Glutamatergic neuron (in vitro differentiated cells): ENCODE results near the gene RALB. TPM values are rescaled to one million over a fixed set of nuclear protein-coding genes. Genes with fewer than 3 reads are reported as not detected.

Experiments used
- DNase-seq: peaks from one replicate; pipeline ENCODE4 v3.0.0; 2022
- H3K27ac Mint-ChIP-seq: one replicate; pipeline ENCODE4 v1.8.0; 2020; ENCODE audit warnings: mild to moderate bottlenecking, mixed read lengths, inconsistent platforms; ENCODE audit not compliant: unreplicated experiment
- H3K27me3 Mint-ChIP-seq: one replicate; pipeline ENCODE4 v1.8.0; 2020; ENCODE audit warnings: mild to moderate bottlenecking, moderate library complexity, mixed read lengths, inconsistent platforms; ENCODE audit not compliant: unreplicated experiment
- H3K36me3 Mint-ChIP-seq: one replicate; pipeline ENCODE4 v1.8.0; 2020; ENCODE audit warnings: mild to moderate bottlenecking, mixed read lengths, inconsistent platforms; ENCODE audit not compliant: unreplicated experiment
- H3K4me1 Mint-ChIP-seq: one replicate; pipeline ENCODE4 v1.8.0; 2020; ENCODE audit warnings: mild to moderate bottlenecking, low read depth, mixed read lengths, inconsistent platforms; ENCODE audit not compliant: unreplicated experiment
- H3K4me3 Mint-ChIP-seq: one replicate; pipeline ENCODE4 v1.8.0; 2020; ENCODE audit warnings: mild to moderate bottlenecking, mixed read lengths, inconsistent platforms; ENCODE audit not compliant: unreplicated experiment
- H3K9me3 Mint-ChIP-seq: one replicate; pipeline ENCODE4 v1.8.0; 2020; ENCODE audit warnings: mild to moderate bottlenecking, moderate library complexity, mixed read lengths, inconsistent platforms; ENCODE audit not compliant: unreplicated experiment
- total RNA-seq: library from RNA; stranded (reverse); fragmentation: NEBNext Ultra II Directional; extraction: Animal tissue kit (Norgen Biotek cat#: 25700); gene quantifications from one replicate; pipeline ENCODE4 v1.2.1, GENCODE V29; 2021; ENCODE audit not compliant: unreplicated experiment
- TF ChIP-seq, protein P1 (sequence below): fragments of 200-600 bp; sonication (generic); IDR thresholded peaks from one replicate; pipeline ENCODE4 v1.5.0; 2021; ENCODE audit not compliant: partially characterized antibody, unreplicated experiment

RALB gene
- total RNA-seq, 1 donor from 2014 or later, result 16.4 TPM

DNA sequence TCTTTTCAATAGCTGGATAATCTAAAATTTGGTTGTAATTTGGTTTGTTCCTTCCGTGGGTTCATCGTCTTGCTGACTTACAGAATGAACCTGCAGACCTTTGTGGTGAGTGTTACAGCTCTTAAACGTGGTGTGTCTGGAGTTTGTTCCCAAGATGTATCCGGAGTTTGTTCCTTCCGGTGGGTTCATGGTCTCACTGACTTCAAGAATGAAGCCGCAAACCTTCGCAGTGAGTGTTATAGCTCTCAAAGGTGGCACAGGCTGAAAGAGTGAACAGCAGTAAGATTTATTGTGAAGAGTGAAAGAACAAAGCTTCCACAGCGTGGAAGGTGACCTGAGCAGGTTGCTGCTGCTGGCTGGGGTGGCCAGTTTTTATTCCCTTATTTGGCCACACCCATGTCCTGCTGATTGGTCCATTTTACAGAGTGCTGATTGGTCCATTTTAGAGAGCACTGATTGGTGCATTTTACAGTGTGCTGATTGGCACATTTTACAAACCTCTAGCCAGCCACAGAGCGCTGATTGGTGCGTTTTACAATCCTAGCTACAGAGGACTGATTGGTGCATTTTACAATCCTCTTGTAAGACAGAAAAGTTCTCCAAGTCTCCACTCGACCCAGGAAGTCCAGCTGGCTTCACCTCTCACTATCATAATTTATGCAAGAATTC lies 16.6 kb downstream of the RALB start:
- Mint-ChIP-seq H3K36me3 (no peaks in the 10 kb centered on the region), H3K4me1 (no peaks in the 10 kb centered on the region), H3K9me3 (peaks cover 2% of the 10 kb centered on the region), H3K27ac (no peak overlapping the region), H3K4me3 (no peak overlapping the region), H3K27me3 (no peaks in the 10 kb centered on the region)
- TF ChIP-seq, protein P1, sequence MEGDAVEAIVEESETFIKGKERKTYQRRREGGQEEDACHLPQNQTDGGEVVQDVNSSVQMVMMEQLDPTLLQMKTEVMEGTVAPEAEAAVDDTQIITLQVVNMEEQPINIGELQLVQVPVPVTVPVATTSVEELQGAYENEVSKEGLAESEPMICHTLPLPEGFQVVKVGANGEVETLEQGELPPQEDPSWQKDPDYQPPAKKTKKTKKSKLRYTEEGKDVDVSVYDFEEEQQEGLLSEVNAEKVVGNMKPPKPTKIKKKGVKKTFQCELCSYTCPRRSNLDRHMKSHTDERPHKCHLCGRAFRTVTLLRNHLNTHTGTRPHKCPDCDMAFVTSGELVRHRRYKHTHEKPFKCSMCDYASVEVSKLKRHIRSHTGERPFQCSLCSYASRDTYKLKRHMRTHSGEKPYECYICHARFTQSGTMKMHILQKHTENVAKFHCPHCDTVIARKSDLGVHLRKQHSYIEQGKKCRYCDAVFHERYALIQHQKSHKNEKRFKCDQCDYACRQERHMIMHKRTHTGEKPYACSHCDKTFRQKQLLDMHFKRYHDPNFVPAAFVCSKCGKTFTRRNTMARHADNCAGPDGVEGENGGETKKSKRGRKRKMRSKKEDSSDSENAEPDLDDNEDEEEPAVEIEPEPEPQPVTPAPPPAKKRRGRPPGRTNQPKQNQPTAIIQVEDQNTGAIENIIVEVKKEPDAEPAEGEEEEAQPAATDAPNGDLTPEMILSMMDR, result no peak
- no peak for DNase-seq

- H3K4me3 Mint-ChIP-seq, result no peak overlapping the region
- TF ChIP-seq, protein P1, result no peak
- no peaks in the 10 kb centered on the region for H3K27me3 Mint-ChIP-seq
- no peak for DNase-seq
- H3K27ac Mint-ChIP-seq, result no peak overlapping the region
- H3K9me3 Mint-ChIP-seq, result peaks cover 2% of the 10 kb centered on the region
- H3K4me1 Mint-ChIP-seq, result no peaks in the 10 kb centered on the region
- no peaks in the 10 kb centered on the region for H3K36me3 Mint-ChIP-seq
Observed at GRCh38 chr2:120269816-120270215, 17.2 kb downstream of the RALB start.

- no peaks in the 10 kb centered on the region for H3K4me1 Mint-ChIP-seq
- no peak overlapping the region for H3K27ac Mint-ChIP-seq
- H3K27me3 Mint-ChIP-seq, result no peaks in the 10 kb centered on the region
- TF ChIP-seq, protein P1, result no peak
- DNase-seq, result no peak
- peaks cover 6% of the 10 kb centered on the region for H3K36me3 Mint-ChIP-seq
- peaks cover 2% of the 10 kb centered on the region for H3K9me3 Mint-ChIP-seq
- no peak overlapping the region for H3K4me3 Mint-ChIP-seq
Observed at GRCh38 chr2:120271711-120272379, 19.2 kb downstream of the RALB start.

DNA sequence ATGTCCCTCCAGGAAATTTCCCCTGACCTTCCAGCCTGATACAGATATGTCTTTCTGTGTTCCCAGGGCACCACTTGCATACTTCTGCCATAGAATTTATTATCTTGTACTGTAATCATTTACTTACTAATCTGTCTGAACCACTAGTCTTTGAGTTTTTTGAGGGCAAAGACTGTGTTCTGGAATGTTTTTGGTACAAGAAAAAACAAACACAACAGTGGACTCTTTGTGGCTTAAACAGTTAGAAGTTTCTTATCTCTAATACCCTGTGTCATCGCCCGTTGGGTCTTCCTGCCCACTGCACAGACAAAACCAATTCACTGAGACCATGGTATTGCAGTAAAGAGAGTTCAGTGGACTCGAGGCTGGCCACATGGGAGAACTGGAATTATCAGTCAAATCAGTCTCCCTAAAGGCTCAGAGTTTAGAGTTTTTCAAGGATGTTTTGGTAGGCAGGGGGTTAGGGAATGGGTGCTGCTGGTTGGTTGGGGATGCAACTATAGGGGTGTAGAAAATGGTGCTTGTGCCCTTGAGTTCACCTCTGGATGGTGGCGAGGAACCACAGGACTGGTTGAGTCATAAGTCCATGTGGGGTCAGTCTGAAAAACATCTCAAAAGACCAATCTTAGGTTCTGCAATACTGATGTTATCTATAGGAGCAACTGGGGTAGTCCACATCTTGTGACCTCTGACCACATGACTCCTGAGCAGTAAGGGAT lies 20.3 kb downstream of the RALB start:
- Mint-ChIP-seq H3K4me3 (no peak overlapping the region), H3K27me3 (no peaks in the 10 kb centered on the region), H3K36me3 (peaks cover 6% of the 10 kb centered on the region), H3K9me3 (peaks cover 2% of the 10 kb centered on the region), H3K27ac (no peak overlapping the region), H3K4me1 (no peaks in the 10 kb centered on the region)
- TF ChIP-seq, protein P1, result no peak
- no peak for DNase-seq
